K562 (cell line): Measurements from ENCODE around the gene TMEM131. TPM values are rescaled to one million over a fixed set of nuclear protein-coding genes. Genes with fewer than 3 reads are reported as not detected.

Experiments
- ATAC-seq: fragments of 200-7000 bp; cut with Tn5 transposase; 3 replicates; pipeline ENCODE4 v1.9.1; 2020; ENCODE audit warnings: moderate library complexity
- BruUV-seq: library from RNA; stranded (reverse); fragments of 400-500 nt; replicated peaks from 2 replicates; lab custom pipeline; 2021; lab: Mats Ljungman, UMichigan
- CTCF ChIA-PET: fragments of 300-600 bp; formaldehyde crosslinking; extraction: SDS; loops from one replicate; lab custom pipeline; 2021; ENCODE audit warnings: low intra/inter-chr PET ratio; lab: Yijun Ruan, JAX
- POLR2A ChIA-PET: fragments of 300-600, 350-650 bp; sonication (Branson Sonifier 250); formaldehyde crosslinking; extraction: SDS; loops from one replicate; lab custom pipeline; 2021; ENCODE audit warnings: antibody characterized with exemption, inconsistent platforms; lab: Yijun Ruan, JAX
- DNase-seq, 4 experiments: peaks; one replicate each; pipeline versions ENCODE4 v3.0.0 to v3.0.0-alpha.2; 2011 to 2018; ENCODE audit warnings: low spot score in 3 of 4, mixed read lengths in 3 of 4; ENCODE audit errors: extremely low read depth in 1 of 4
- FAIRE-seq: peaks from 2 replicates; lab custom pipeline; 2011; peaks lifted over from hg19 to GRCh38; lab: Jason Lieb, UNC
- H2AFZ ChIP-seq: 2 replicates; pipeline ENCODE4 v1.6.0; 2011; ENCODE audit warnings: low read depth, low read length, control low read depth, inconsistent platforms
- H3K27ac ChIP-seq: fragments of 200-600 bp; 3 replicates; pipeline ENCODE4 v1.8.0; 2011; ENCODE audit warnings: low read depth, mild to moderate bottlenecking, control low read depth, inconsistent platforms, low read length, moderate library complexity, mixed read lengths; ENCODE audit errors: extremely low read depth
- H3K27me3 ChIP-seq, 2 experiments: fragments of 300-600 bp in 1 of 2; 2 replicates in 1 of 2; 3 replicates in 1 of 2; pipeline versions ENCODE4 v1.6.0 to v1.8.0; 2011; ENCODE audit warnings: inconsistent platforms in 2 of 2, low read length in 2 of 2, mild to moderate bottlenecking in 1 of 2, mixed read lengths in 1 of 2, moderate library complexity in 1 of 2; ENCODE audit not compliant: control insufficient read depth in 2 of 2, insufficient read depth in 2 of 2
- H3K36me3 ChIP-seq: fragments of 300-600 bp; 3 replicates; pipeline ENCODE4 v1.8.0; 2011; ENCODE audit warnings: mild to moderate bottlenecking, low read length, inconsistent platforms; ENCODE audit not compliant: control insufficient read depth, insufficient read depth
- H3K4me1 ChIP-seq, 2 experiments: fragments of 200-600 bp in 1 of 2; replicated peaks in 1 of 2; 2 replicates in 1 of 2; 3 replicates in 1 of 2; pipeline versions ENCODE4 v1.5.1 to v1.8.0; 2011; ENCODE audit warnings: inconsistent platforms in 2 of 2, low read length in 2 of 2, mild to moderate bottlenecking in 1 of 2, mixed read lengths in 1 of 2, moderate library complexity in 1 of 2; ENCODE audit not compliant: control insufficient read depth in 2 of 2, insufficient read depth in 2 of 2
- H3K4me2 ChIP-seq: 2 replicates; pipeline ENCODE4 v1.6.1; 2011; ENCODE audit warnings: low read length, control low read depth, inconsistent platforms, mixed read lengths; ENCODE audit not compliant: insufficient read depth
- H3K4me3 ChIP-seq: fragments of 200-600 bp; sonication (generic), shearing (Covaris generic); 2 replicates; pipeline ENCODE4 v1.5.1; 2016; ENCODE audit warnings: control low read depth, inconsistent platforms
- H3K79me2 ChIP-seq: fragments of 200-600 bp; 3 replicates; pipeline ENCODE4 v1.8.0; 2011; ENCODE audit warnings: low read length, inconsistent platforms; ENCODE audit not compliant: control insufficient read depth, insufficient read depth
- H3K9ac ChIP-seq, 2 experiments: 2 replicates each; pipeline versions ENCODE4 v1.6.0 to v1.6.1; 2011; ENCODE audit warnings: low read depth in 2 of 2, low read length in 2 of 2, control low read depth in 1 of 2, inconsistent platforms in 1 of 2, mild to moderate bottlenecking in 1 of 2, mixed read lengths in 1 of 2; ENCODE audit not compliant: insufficient read depth in 1 of 2
- H3K9me1 ChIP-seq: one replicate; pipeline ENCODE4 v1.6.0; 2011; ENCODE audit warnings: inconsistent platforms, mild to moderate bottlenecking, low read length, moderate library complexity; ENCODE audit not compliant: control insufficient read depth, insufficient read depth
- H3K9me3 ChIP-seq: replicated peaks from 2 replicates; pipeline ENCODE4 v1.5.1; 2011; ENCODE audit warnings: low read depth, low read length, inconsistent platforms; ENCODE audit not compliant: control insufficient read depth, insufficient read depth
- H4K20me1 ChIP-seq: replicated peaks from 2 replicates; pipeline ENCODE4 v1.6.1; 2011; ENCODE audit warnings: low read length, inconsistent platforms, mixed read lengths; ENCODE audit not compliant: control insufficient read depth, insufficient read depth
- BACH1 ChIP-seq: fragments of 200-800 bp; sonication (Bioruptor generic); IDR thresholded peaks from 2 replicates; pipeline ENCODE4 v1.6.1; 2016; ENCODE audit warnings: missing genetic modification characterization, missing compliant biosample characterization
- CHD7 ChIP-seq: fragments of 200-600 bp; sonication (generic); IDR thresholded peaks from one replicate; pipeline ENCODE4 v1.6.1; 2012; ENCODE audit warnings: mild to moderate bottlenecking, low read depth, low read length, inconsistent platforms
- ETV6 ChIP-seq, 3 experiments: fragments of 150-350 bp in 1 of 3; sonication (generic) in 1 of 3; formaldehyde crosslinking in 1 of 3; IDR thresholded peaks; 2 replicates each; pipeline versions ENCODE4 v1.6.1 to v1.8.0; 2014 to 2022; ENCODE audit warnings: borderline replicate concordance in 2 of 3, low read depth in 2 of 3, antibody characterized with exemption in 1 of 3, low read length in 1 of 3, mild to moderate bottlenecking in 1 of 3, missing genetic modification reagents in 1 of 3
- JUN ChIP-seq, 2 experiments: sonication (generic) in 1 of 2; formaldehyde crosslinking in 1 of 2; IDR thresholded peaks; 2 replicates each; pipeline versions ENCODE4 v1.6.1 to v1.8.0; 2012 to 2022; ENCODE audit warnings: borderline replicate concordance in 2 of 2, mild to moderate bottlenecking in 2 of 2, improper control_type of control experiment in 1 of 2, low read depth in 1 of 2, low read length in 1 of 2, missing genetic modification reagents in 1 of 2
- MAX ChIP-seq: sonication (generic); formaldehyde crosslinking; IDR thresholded peaks from 2 replicates; pipeline ENCODE4 v1.9.0; 2022; ENCODE audit warnings: mild to moderate bottlenecking, missing genetic modification reagents
- NCOA4 ChIP-seq: fragments of 450-650 bp; IDR thresholded peaks from 2 replicates; pipeline ENCODE4 v1.6.1; 2018; ENCODE audit warnings: mild to moderate bottlenecking; ENCODE audit not compliant: partially characterized antibody
- SMARCB1 ChIP-seq: IDR thresholded peaks from 2 replicates; pipeline ENCODE4 v1.6.1; 2011; ENCODE audit warnings: improper control_type of control experiment, low read depth; ENCODE audit not compliant: insufficient read length
- TFAM ChIP-seq: fragments of 250-450 bp; sonication (Bioruptor Pico); conservative IDR thresholded peaks from 2 replicates; pipeline ENCODE4 v1.5.0; 2021; ENCODE audit warnings: mild to moderate bottlenecking, moderate library complexity
- ZNF143 ChIP-seq: sonication (generic); formaldehyde crosslinking; IDR thresholded peaks from 2 replicates; pipeline ENCODE4 v1.9.0; 2022; ENCODE audit warnings: mild to moderate bottlenecking, missing genetic modification reagents
- ZNF77 ChIP-seq: fragments of 250-450 bp; sonication (Bioruptor Pico); IDR thresholded peaks from 2 replicates; pipeline ENCODE4 v1.5.0; 2020
- WGBS: fragments of 100-300 bp; shearing (Covaris generic); methylation state at CpG from one replicate; pipeline ENCODE4 v1.1.6; 2016; ENCODE audit warnings: low coverage, mixed read lengths; ENCODE audit not compliant: insufficient coverage; ENCODE audit errors: missing lambda C conversion rate; 5-methylcytosine and 5-hydroxymethylcytosine counted together
- in situ Hi-C: fragments of 300-500 bp; cut with MboI; formaldehyde crosslinking; loops from 4 replicates; pipeline ENCODE4 v1.15.0; 2018; ENCODE audit warnings: inconsistent platforms, mixed read lengths
- intact Hi-C: fragments of 100-400 bp; cut with micrococcal nuclease; formaldehyde crosslinking; loops from 2 replicates; pipeline ENCODE4 v1.14.2; 2022
- polyA plus RNA-seq, 8 experiments: library from polyadenylated mRNA; depleted of rRNA in 4 of 8; stranded (reverse) in 5 of 8; unstranded in 3 of 8; fragments of >200 nt; fragmentation: Nextera tagmentation in 2 of 8; fragmentation: Illumina TruSeq in 1 of 8; extraction: Ambion mirVana in 2 of 8; extraction: Trizol in 1 of 8; gene quantifications; 2 replicates each; pipeline versions ENCODE4 v1.2.1 to v1.2.3, GENCODE V29; 2011 to 2014; ENCODE audit warnings: inconsistent platforms in 1 of 8, missing spikeins in 1 of 8
- total RNA-seq, 7 experiments: library from RNA; depleted of rRNA in 6 of 7; stranded (reverse); fragments of >200 nt in 6 of 7; fragmentation: Illumina TruSeq in 2 of 7; extraction: Trizol in 2 of 7; gene quantifications; 2 replicates each; pipeline versions ENCODE4 v1.2.1 to v1.2.3, GENCODE V29; 2011 to 2021; ENCODE audit warnings: low replicate concordance in 1 of 7

Gene TMEM131
- total and polyA plus RNA-seq, 9 of the 15 experiments (the other 6 are each of a cell fraction or from before 2014, with no cell fraction given), result 2.5 to 21.1 (median 12.4) TPM

GRCh38 chr2:97724501-97724900 is 271.2 kb downstream of the TMEM131 start:
- intact Hi-C loops, result no loop called here
- TF ChIP-seq NCOA4 (no peak), ETV6 (IDR thresholded peaks at IDR 0.05; ENCODE audit: borderline replicate concordance in 1 of 2, low read depth in 2 of 2, low read length in 1 of 2) (no peak), ETV6 (CRISPR knock-in tag; IDR thresholded peaks at IDR 0.05; ENCODE audit: borderline replicate concordance) (no peak), ZNF77 (CRISPR knock-in tag) (no peak), JUN (IDR thresholded peaks at IDR 0.05; ENCODE audit: borderline replicate concordance, low read depth, low read length) (no peak), JUN (CRISPR knock-in tag; IDR thresholded peaks at IDR 0.05; ENCODE audit: borderline replicate concordance) (no peak), ZNF143 (CRISPR knock-in tag) (no peak), SMARCB1 (no peak), CHD7 (no peak), MAX (no peak), TFAM (CRISPR knock-in tag) (no peak), BACH1 (no peak)

More at GRCh38 chr2:97724501-97724900, 271.2 kb downstream of the TMEM131 start:
- POLR2A ChIA-PET, result interaction anchor here (0.6 kb wide), 1 partner anchor 14 kb away, joined by 3 read pairs; no protein-coding TSS in a partner anchor
- in situ Hi-C loops, result no loop called here
- FAIRE-seq (no peak), ATAC-seq (no peak), DNase-seq (no peak)
- Histone ChIP-seq H3K36me3 (no peaks in the 10 kb centered on the region), H3K4me2 (no peak overlapping the region), H3K27ac (no peak overlapping the region), H3K4me3 (no peak overlapping the region), H2AFZ (no peak overlapping the region), H4K20me1 (no peaks in the 10 kb centered on the region), H3K9ac (no peak overlapping the region), H3K4me1 (peaks cover 0 to 17% of the 10 kb centered on the region in 2 experiments; a peak in 1 of 5 replicates), H3K9me1 (no peaks in the 10 kb centered on the region), H3K79me2 (no peaks in the 10 kb centered on the region), H3K27me3 (peaks cover 0 to 27% of the 10 kb centered on the region in 2 experiments; a peak in 2 of 5 replicates), H3K9me3 (no peaks in the 10 kb centered on the region)
- 50% methylated on average over 7 of the region's 17 CpGs for WGBS
- CTCF ChIA-PET, result no interaction called here
- no TSS peak for BruUV-seq
